Measurements from ENCODE around the gene MYO1D. TPM values are rescaled to one million over a fixed set of nuclear protein-coding genes. Genes with fewer than 3 reads are reported as not detected.

Gene MYO1D
- total and polyA plus RNA-seq, 2 experiments from 2014 or later, result 34.3 to 43.7 TPM

DNA sequence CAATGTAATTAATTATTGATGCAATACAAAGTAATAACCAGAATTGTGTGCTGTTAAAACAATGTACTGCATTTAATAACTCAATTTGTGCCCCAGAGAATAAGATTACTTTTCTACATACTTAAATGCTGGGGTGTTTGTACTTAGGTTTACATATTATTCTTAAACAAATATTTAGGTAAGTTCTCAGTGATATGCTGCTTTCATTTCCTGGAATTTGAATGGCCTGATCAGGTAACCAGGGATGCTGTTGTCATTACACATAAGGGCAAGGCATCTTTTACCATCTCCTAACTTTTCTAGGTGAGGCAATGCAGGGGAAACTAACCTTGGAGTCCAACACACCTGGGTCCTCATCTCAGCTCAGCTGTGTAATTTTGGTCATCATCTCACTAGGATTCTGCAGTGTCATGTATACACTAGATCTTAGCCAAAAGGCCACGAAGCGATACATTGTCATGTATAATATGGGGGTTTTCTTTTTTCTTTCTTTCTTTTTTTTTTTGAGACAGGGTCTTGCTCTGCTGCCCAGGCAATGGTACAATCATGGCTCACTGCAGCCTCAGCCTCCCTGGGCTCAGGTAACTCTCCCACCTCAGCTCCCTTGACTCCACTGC is 45.2 kb downstream of the MYO1D start:
- no peaks in the 10 kb centered on the region for H3K36me3 ChIP-seq
- H3K4me3 ChIP-seq, result no peak overlapping the region
- H3K4me1 ChIP-seq (ENCODE audit: low read depth), result no peaks in the 10 kb centered on the region
- no peaks in the 10 kb centered on the region for H3K9me3 ChIP-seq (ENCODE audit: low read depth)
- no peak overlapping the region for H3K27ac ChIP-seq
- TF ChIP-seq, protein P1, sequence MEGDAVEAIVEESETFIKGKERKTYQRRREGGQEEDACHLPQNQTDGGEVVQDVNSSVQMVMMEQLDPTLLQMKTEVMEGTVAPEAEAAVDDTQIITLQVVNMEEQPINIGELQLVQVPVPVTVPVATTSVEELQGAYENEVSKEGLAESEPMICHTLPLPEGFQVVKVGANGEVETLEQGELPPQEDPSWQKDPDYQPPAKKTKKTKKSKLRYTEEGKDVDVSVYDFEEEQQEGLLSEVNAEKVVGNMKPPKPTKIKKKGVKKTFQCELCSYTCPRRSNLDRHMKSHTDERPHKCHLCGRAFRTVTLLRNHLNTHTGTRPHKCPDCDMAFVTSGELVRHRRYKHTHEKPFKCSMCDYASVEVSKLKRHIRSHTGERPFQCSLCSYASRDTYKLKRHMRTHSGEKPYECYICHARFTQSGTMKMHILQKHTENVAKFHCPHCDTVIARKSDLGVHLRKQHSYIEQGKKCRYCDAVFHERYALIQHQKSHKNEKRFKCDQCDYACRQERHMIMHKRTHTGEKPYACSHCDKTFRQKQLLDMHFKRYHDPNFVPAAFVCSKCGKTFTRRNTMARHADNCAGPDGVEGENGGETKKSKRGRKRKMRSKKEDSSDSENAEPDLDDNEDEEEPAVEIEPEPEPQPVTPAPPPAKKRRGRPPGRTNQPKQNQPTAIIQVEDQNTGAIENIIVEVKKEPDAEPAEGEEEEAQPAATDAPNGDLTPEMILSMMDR (IDR thresholded peaks at IDR 0.05; ENCODE audit: low read depth, low read length), result no peak
- no peaks in the 10 kb centered on the region for H3K27me3 ChIP-seq
- no peak for DNase-seq (ENCODE audit: low read depth in 1 of 2, low spot score in 1 of 2)

DNA sequence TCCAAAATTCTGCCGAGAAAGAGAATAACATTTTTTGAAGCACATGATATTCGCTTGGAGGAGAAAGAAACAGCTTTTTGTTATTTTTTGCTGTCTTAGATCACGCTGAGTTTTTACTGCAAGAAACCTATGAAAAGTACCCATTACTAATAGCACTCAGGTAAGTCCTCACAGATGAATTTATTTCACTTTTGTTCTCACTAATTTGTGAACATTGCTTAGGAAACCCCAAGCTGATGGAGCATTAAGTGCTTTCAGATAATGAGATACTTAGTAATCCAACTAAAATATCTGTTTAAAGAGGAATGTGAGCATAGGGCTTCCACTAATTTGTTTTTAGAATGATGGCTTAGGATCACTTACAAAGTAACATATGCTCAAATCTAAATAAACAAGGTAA is 45.7 kb downstream of the MYO1D start:
- Histone ChIP-seq H3K36me3 (no peaks in the 10 kb centered on the region), H3K9me3 (ENCODE audit: low read depth) (no peaks in the 10 kb centered on the region), H3K4me1 (ENCODE audit: low read depth) (no peaks in the 10 kb centered on the region), H3K27ac (no peak overlapping the region), H3K27me3 (no peaks in the 10 kb centered on the region), H3K4me3 (no peak overlapping the region)
- DNase-seq (ENCODE audit: low read depth in 1 of 2, low spot score in 1 of 2), result no peak
- TF ChIP-seq, protein P1 (IDR thresholded peaks at IDR 0.05; ENCODE audit: low read depth, low read length), result no peak

DNA sequence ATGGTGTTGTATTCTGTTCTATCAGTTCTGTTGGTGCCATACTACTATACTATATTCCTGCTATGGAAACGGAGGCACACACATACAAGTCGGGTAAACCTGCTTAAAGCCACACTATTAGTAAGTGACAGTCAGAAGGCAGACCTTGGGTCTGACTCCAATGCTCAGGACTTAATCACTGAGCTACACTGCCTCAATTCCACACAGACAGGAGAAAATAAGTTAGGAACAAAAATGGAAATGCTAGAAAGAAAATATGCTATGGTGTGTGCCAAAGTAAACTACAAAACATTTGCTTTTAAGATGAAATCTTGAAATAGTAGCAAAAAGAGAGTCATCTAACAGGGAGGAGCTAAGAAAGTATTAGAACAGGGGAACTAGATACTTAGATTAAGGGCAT is 48.1 kb downstream of the MYO1D start:
- H3K4me3 ChIP-seq, result no peak overlapping the region
- H3K27ac ChIP-seq, result no peak overlapping the region
- no peaks in the 10 kb centered on the region for H3K36me3 ChIP-seq
- H3K27me3 ChIP-seq, result no peaks in the 10 kb centered on the region
- TF ChIP-seq, protein P1 (IDR thresholded peaks at IDR 0.05; ENCODE audit: low read depth, low read length), result no peak
- no peaks in the 10 kb centered on the region for H3K9me3 ChIP-seq (ENCODE audit: low read depth)
- no peak for DNase-seq (ENCODE audit: low read depth in 1 of 2, low spot score in 1 of 2)
- no peaks in the 10 kb centered on the region for H3K4me1 ChIP-seq (ENCODE audit: low read depth)

DNA sequence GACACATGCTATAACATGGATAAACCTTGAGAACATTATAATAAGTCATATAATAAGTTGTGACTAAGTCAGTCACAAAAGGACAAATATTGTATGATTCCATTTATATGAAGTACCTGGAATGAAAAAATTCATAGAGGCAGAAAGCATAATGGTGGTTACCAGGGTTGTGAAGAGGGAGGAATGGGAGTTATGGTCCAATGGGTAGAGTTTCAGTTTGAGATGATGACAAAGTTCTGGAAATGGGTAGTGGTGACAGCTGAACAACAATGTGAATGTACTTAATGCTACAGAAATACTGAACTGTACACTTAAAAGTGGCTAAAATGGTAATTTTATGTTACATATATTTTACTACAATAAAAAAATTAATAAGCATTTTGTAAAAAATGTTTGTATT is 49.7 kb downstream of the MYO1D start:
- no peaks in the 10 kb centered on the region for H3K9me3 ChIP-seq (ENCODE audit: low read depth)
- no peaks in the 10 kb centered on the region for H3K27me3 ChIP-seq
- TF ChIP-seq, protein P1 (IDR thresholded peaks at IDR 0.05; ENCODE audit: low read depth, low read length), result no peak
- no peak overlapping the region for H3K4me3 ChIP-seq
- no peaks in the 10 kb centered on the region for H3K4me1 ChIP-seq (ENCODE audit: low read depth)
- H3K27ac ChIP-seq, result no peak overlapping the region
- H3K36me3 ChIP-seq, result no peaks in the 10 kb centered on the region
- no peak for DNase-seq (ENCODE audit: low read depth in 1 of 2, low spot score in 1 of 2)

DNA sequence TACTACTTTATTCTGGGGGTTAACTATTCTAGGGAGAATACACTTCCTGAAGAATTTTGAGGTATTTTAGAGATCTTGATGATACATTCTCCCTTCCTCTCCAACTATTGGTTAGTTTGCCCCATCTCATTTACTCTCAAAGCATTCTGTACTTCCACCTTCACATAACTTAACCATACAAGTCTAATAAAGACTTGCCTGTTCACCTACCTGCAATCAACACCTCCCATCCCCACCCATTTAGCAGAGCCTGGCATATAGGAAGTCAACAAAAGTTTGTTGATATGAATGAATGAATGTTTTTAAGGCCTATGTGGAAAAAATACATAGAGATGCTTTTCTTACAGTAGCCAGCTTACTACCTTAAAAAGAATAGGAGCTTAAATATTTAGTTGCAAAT is 50.8 kb downstream of the MYO1D start:
- no peaks in the 10 kb centered on the region for H3K27me3 ChIP-seq
- no peaks in the 10 kb centered on the region for H3K9me3 ChIP-seq (ENCODE audit: low read depth)
- no peak for DNase-seq (ENCODE audit: low read depth in 1 of 2, low spot score in 1 of 2)
- no peak overlapping the region for H3K27ac ChIP-seq
- no peaks in the 10 kb centered on the region for H3K36me3 ChIP-seq
- H3K4me3 ChIP-seq, result no peak overlapping the region
- TF ChIP-seq, protein P1 (IDR thresholded peaks at IDR 0.05; ENCODE audit: low read depth, low read length), result no peak
- no peaks in the 10 kb centered on the region for H3K4me1 ChIP-seq (ENCODE audit: low read depth)
